Erythroblast (primary cell): ENCODE data around the gene KCNIP4.

Experiments
- GATA1 ChIP-seq: IDR thresholded peaks from 2 replicates; pipeline ENCODE4 v1.6.1; 2011; ENCODE audit warnings: low read depth, mild to moderate bottlenecking, control low read depth, low read length, moderate library complexity
- POLR2A ChIP-seq: IDR thresholded peaks from 2 replicates; pipeline ENCODE4 v1.6.1; 2011; ENCODE audit warnings: mild to moderate bottlenecking, low read length

DNA sequence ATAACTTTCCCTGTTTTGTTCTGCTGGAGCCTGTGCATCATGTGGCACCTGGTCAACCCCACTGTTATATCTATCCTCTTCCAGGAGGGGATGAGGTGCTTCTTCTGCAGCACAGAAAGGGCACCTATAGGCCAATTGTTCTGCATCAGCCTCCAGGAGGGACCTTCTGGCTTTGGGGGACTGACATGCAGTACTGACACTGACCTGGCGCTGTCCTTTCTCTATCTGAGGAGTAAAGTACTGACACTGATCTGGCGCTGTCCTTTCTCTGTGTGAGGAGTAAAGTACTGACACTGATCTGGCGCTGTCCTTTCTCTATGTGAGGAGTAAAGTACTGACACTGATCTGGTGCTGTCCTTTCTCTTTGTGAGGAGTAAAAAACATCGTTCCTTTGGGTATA lies 749.9 kb downstream of the KCNIP4 start:
- TF ChIP-seq POLR2A (no peak), GATA1 (no peak)
